GM18520 (cell line): ENCODE results near the gene SLC15A1.
A peak's percentile ranks its signal among the peaks of the same experiment; 100 is the strongest.

Source experiments
- ATAC-seq: cut with Tn5 transposase; IDR thresholded peaks from one replicate; pipeline ENCODE4 v1.9.1; 2021; ENCODE audit not compliant: unreplicated experiment

Gene SLC15A1

GRCh38 chr13:98707281-98707999 lies 45.0 kb downstream of the SLC15A1 start:
- peak; percentile 32 for ATAC-seq

- peak; percentile 32 for ATAC-seq
Measured at GRCh38 chr13:98706446-98707110, 45.9 kb downstream of the SLC15A1 start.

GRCh38 chr13:98697791-98698190 lies 54.7 kb downstream of the SLC15A1 start:
- ATAC-seq = no peak

- ATAC-seq = no peak
Measured at GRCh38 chr13:98693756-98694155, 58.7 kb downstream of the SLC15A1 start.

- no peak for ATAC-seq
Measured at GRCh38 chr13:98691360-98691759, 61.1 kb downstream of the SLC15A1 start.

- no peak for ATAC-seq
Measured at GRCh38 chr13:98690348-98691022, 62.0 kb downstream of the SLC15A1 start.

DNA sequence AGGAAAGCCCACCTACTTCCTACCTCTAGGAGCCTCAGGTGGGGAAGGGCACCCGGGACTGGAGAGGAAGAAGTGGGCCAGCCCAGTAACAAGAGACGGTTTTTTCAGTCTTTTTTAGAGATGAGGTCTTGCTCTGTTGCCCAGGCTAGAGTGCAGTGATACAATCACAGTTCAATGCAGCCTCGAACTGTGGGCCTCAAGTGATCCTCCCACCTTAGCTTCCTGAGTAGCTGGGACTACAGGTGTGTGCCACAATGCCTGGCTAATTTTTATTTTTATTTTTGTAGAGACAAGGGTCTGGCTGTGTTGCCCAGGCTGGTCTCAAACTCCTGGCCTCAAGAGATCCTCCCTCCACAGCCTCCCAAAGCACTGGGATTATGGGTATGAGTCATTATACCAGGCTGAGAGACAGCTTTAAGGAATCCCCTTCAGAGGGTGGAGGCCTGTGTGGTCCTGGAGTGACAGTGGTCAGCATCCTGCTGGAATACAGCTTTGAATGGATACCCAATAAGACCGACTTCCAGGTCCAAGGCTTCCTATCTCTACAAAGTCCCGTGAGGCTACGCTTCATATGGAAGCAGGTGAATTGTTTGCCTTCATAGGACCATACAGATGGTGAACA lies 63.0 kb downstream of the SLC15A1 start:
- no peak for ATAC-seq

- no peak for ATAC-seq
Measured at GRCh38 chr13:98688373-98688772, 64.1 kb downstream of the SLC15A1 start.

- ATAC-seq = no peak
Measured at GRCh38 chr13:98687319-98687718, 65.2 kb downstream of the SLC15A1 start.

DNA sequence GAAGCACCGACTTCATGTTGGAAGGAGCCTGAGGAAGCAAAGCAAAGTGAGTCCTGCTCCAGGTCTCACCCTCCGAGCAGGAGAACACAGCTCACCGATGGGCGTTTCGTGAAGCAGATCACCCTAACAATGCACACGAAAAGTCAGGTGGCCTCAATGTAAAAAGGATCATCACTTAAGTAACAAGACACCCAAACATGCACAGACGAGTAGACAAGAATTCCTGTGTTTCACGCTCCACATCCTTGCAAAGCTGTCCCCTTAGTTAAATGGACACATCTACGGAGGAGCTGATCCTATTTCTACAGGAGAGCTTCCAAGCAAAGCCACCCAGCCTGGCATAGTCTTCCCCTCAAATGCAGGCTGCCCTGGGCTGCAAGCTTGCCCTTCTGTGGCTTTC lies 66.2 kb downstream of the SLC15A1 start:
- no peak for ATAC-seq

DNA sequence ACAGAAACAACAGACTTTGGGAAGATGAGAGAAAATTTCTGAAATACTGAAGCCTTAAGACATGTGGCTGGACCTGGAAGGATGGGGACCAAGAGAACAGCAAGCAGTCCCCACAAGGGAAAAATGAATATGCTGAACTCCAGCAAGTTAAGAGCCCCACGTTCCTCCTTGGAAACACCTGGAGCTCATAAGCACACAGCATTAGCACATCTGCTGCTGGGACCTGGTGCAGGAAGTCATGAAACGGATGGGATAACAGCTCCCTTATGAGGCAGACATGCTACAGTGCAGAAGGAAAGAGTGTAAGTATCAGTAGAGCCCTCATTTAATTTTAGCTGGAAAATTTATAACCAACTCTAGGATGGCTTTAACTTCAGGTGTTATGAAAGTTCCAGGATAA lies 67.3 kb downstream of the SLC15A1 start:
- ATAC-seq = no peak

DNA sequence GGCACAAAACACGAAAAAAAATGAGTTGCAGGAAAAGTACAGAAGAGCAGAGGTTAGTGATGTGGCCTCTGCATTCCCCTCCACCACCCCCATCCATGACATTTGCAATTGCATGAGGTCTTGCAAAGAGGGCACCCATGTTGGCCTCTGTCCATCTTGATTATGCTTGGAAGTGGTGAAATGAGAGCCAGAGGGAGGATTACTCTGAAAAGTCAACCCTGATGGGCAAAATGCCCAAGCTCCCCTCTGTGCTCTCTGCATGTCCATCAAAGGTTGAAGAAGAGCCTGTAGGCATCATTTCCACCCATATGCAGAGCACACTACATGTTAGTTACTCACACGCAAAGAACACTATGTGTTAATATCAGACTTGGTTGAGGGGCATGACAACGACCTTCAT lies 71.4 kb downstream of the SLC15A1 start:
- no peak for ATAC-seq

GRCh38 chr13:98678741-98679140 lies 73.7 kb downstream of the SLC15A1 start:
- ATAC-seq = no peak

DNA sequence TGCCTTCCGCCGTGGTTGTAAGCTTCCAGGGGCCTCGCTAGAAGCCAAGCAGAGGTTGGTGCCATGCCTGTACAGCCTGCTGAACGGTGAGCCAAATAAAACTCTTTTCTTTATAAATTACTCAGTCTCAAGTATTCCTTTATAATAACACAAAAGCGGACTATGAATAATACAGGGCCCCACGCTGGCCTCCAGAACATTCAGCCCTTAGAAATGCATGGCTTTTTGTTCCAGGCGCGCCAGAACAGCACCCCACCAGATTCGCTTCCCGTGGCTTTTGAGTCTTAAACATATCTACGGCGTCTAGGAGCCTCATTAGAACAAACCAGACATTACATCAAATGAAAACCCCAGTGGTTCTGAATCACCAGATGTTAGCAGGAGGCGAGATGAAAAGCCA lies 75.1 kb downstream of the SLC15A1 start:
- ATAC-seq = no peak

GRCh38 chr13:98676239-98676638 lies 76.2 kb downstream of the SLC15A1 start:
- no peak for ATAC-seq

DNA sequence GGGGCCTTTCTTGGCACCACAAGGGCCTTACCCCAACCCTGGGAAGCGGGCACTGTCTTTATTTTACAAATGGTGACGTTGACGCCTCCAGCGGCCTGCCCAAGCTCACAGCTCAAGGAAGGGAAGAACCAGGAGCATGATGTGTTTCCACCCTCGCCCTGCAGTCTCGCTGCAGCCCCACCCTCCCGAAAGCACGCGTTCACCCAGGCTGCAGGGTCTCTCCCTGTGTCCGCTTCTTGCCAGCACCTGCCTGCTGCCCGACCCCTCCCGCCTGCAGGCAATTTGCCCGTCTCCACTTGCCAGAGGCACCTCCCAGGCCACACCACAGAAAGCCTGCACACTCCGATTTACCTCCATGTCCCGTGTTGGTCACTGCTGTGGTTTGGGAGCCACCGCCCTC lies 76.6 kb downstream of the SLC15A1 start:
- ATAC-seq = no peak

- no peak for ATAC-seq
Measured at GRCh38 chr13:98675066-98675465, 77.4 kb downstream of the SLC15A1 start.

GRCh38 chr13:98672947-98673613 lies 79.4 kb downstream of the SLC15A1 start:
- peak; percentile 63 for ATAC-seq

GRCh38 chr13:98668155-98668554 lies 84.3 kb downstream of the SLC15A1 start:
- no peak for ATAC-seq

GRCh38 chr13:98665638-98665995 lies 86.9 kb downstream of the SLC15A1 start:
- ATAC-seq = no peak

DNA sequence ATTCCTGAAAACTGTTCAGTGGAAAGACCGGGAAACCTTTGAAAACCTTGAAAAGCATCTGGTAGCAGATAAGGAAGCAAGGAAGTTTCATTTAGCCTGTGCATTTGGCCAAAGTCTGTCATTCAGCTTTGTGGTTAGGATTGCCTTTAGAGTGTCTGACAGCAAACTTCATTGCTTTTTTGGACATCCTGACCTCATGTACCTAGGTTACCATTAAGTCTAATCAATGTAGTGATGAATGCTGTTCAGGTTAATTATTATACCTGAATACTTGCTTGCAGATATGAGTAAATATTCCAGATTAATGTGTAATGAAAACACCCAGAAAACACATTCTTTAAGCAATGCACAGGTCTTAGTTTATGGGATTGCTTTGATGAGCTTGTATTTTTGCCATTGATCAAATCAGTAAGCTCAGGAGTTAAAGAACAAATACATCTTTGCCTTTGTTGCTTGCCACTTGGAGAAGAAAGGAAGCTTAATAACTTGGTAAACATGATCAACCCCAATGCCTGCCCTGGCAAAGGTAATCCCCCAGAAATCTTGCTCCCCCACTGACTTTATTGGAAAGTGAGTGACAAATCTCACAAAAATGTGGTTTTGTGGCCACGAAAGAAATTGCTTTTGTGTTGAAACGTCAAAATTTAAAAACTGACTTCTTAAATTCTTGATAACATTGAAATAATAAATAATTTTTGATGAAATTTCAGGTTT lies 87.4 kb downstream of the SLC15A1 start:
- ATAC-seq = no peak
